MM.1S (cell line): ENCODE results near the gene WDR26.

ENCODE experiments used
- DNase-seq: peaks from one replicate; pipeline ENCODE4 v3.0.0-alpha.2; 2015
- H2AFZ ChIP-seq: fragments of 300-600 bp; sonication (generic); 2 replicates; pipeline ENCODE4 v1.6.0; 2016; ENCODE audit warnings: antibody characterized with exemption, low read length
- H3F3A ChIP-seq: fragments of 300-600 bp; sonication (generic); 2 replicates; pipeline ENCODE4 v1.6.1; 2016; ENCODE audit warnings: mild to moderate bottlenecking, antibody characterized with exemption, low read length, moderate library complexity, mixed read lengths; ENCODE audit not compliant: insufficient read depth
- H3K27ac ChIP-seq: fragments of 300-600 bp; sonication (generic); 2 replicates; pipeline ENCODE4 v1.5.1; 2016; ENCODE audit warnings: mild to moderate bottlenecking, low read length
- H3K27me3 ChIP-seq: fragments of 300-600 bp; sonication (generic); replicated peaks from 2 replicates; pipeline ENCODE4 v1.6.0; 2016; ENCODE audit warnings: low read length; ENCODE audit not compliant: insufficient read depth
- H3K36me3 ChIP-seq: fragments of 300-600 bp; sonication (generic); replicated peaks from 2 replicates; pipeline ENCODE4 v1.6.1; 2016; ENCODE audit warnings: mild to moderate bottlenecking, low read length, mixed read lengths; ENCODE audit not compliant: insufficient read depth
- H3K4me1 ChIP-seq: fragments of 300-600 bp; sonication (generic); 2 replicates; pipeline ENCODE4 v1.6.1; 2016; ENCODE audit warnings: low read length, mixed read lengths
- H3K4me2 ChIP-seq: fragments of 300-600 bp; sonication (generic); 2 replicates; pipeline ENCODE4 v1.6.0; 2016; ENCODE audit warnings: low read depth, low read length
- H3K4me3 ChIP-seq: fragments of 300-600 bp; sonication (generic); 2 replicates; pipeline ENCODE4 v1.5.1; 2016; ENCODE audit warnings: low read length, mixed read lengths
- H3K79me2 ChIP-seq: fragments of 300-600 bp; sonication (generic); 2 replicates; pipeline ENCODE4 v1.6.1; 2016; ENCODE audit warnings: mixed run types, low read length, mixed read lengths
- H3K9ac ChIP-seq: fragments of 300-600 bp; sonication (generic); 2 replicates; pipeline ENCODE4 v1.6.1; 2016; ENCODE audit warnings: low read length, mixed read lengths
- H3K9me2 ChIP-seq: fragments of 300-600 bp; sonication (generic); replicated peaks from 2 replicates; pipeline ENCODE4 v1.6.1; 2016; ENCODE audit warnings: mild to moderate bottlenecking, low read length, mixed read lengths; ENCODE audit not compliant: insufficient read depth
- H3K9me3 ChIP-seq: fragments of 300-600 bp; sonication (generic); replicated peaks from 2 replicates; pipeline ENCODE4 v1.6.1; 2016; ENCODE audit warnings: mild to moderate bottlenecking, low read length, mixed read lengths; ENCODE audit not compliant: insufficient read depth
- H4K20me1 ChIP-seq: fragments of 300-600 bp; sonication (generic); 2 replicates; pipeline ENCODE4 v1.6.1; 2016; ENCODE audit warnings: mild to moderate bottlenecking, low read length, moderate library complexity, mixed read lengths; ENCODE audit not compliant: insufficient read depth
- CTCF ChIP-seq: fragments of 300-600 bp; sonication (generic); IDR thresholded peaks from 2 replicates; pipeline ENCODE4 v1.5.1; 2016; ENCODE audit warnings: antibody characterized with exemption, low read length, mixed read lengths
- EZH2 ChIP-seq: fragments of 300-600 bp; sonication (generic); optimal IDR thresholded peaks from 2 replicates; pipeline ENCODE3; 2017; ENCODE audit warnings: low read depth, mild to moderate bottlenecking, antibody characterized with exemption, low read length, mixed read lengths
- EZH2phosphoT487 ChIP-seq: fragments of 300-600 bp; sonication (generic); IDR thresholded peaks from 2 replicates; pipeline ENCODE4 v1.6.1; 2018; ENCODE audit warnings: antibody characterized with exemption, low read length

WDR26 gene

GRCh38 chr1:224405604-224405970 is 29.0 kb downstream of the WDR26 start:
- 0 out of 2 replicates have a peak, but pooled peaks cover 4% of the 10 kb centered on the region for H4K20me1 ChIP-seq
- no peaks in the 10 kb centered on the region for H3K9me3 ChIP-seq
- TF ChIP-seq CTCF, result no peak
- TF ChIP-seq EZH2, result no peak
- no peak for TF ChIP-seq EZH2phosphoT487
- H3K4me2 ChIP-seq, result no peak overlapping the region
- no peak overlapping the region for H3K4me3 ChIP-seq
- no peaks in the 10 kb centered on the region for H3K27me3 ChIP-seq
- H3K79me2 ChIP-seq, result peaks cover 20% of the 10 kb centered on the region
- H3K4me1 ChIP-seq, result no peaks in the 10 kb centered on the region
- H3K36me3 ChIP-seq, result peaks cover 16% of the 10 kb centered on the region
- 0 out of 2 replicates have a peak, but pooled peaks cover 2% of the 10 kb centered on the region for H3F3A ChIP-seq
- DNase-seq, result no peak
- H3K27ac ChIP-seq, result no peak overlapping the region
- no peaks in the 10 kb centered on the region for H3K9me2 ChIP-seq
- H3K9ac ChIP-seq, result no peak overlapping the region
- no peak overlapping the region for H2AFZ ChIP-seq

- Histone ChIP-seq H4K20me1 (0 out of 2 replicates have a peak, but pooled peaks cover 4% of the 10 kb centered on the region), H3K4me3 (no peak overlapping the region), H3K79me2 (peaks cover 20% of the 10 kb centered on the region), H3K27me3 (no peaks in the 10 kb centered on the region), H3F3A (0 out of 2 replicates have a peak, but pooled peaks cover 2% of the 10 kb centered on the region), H3K4me2 (no peak overlapping the region), H3K9ac (no peak overlapping the region), H2AFZ (no peak overlapping the region), H3K27ac (no peak overlapping the region), H3K36me3 (peaks cover 16% of the 10 kb centered on the region), H3K9me2 (no peaks in the 10 kb centered on the region), H3K9me3 (no peaks in the 10 kb centered on the region), H3K4me1 (no peaks in the 10 kb centered on the region)
- TF ChIP-seq EZH2phosphoT487 (no peak), CTCF (no peak), EZH2 (no peak)
- no peak for DNase-seq
Measured at GRCh38 chr1:224404916-224405603, 29.5 kb downstream of the WDR26 start.

- no peak for DNase-seq
- Histone ChIP-seq H3K4me2 (no peak overlapping the region), H3K9ac (no peak overlapping the region), H3K36me3 (peaks cover 25% of the 10 kb centered on the region), H3K27ac (no peak overlapping the region), H3K79me2 (peaks cover 6% of the 10 kb centered on the region), H4K20me1 (no peaks in the 10 kb centered on the region), H3K9me3 (no peaks in the 10 kb centered on the region), H3K9me2 (no peaks in the 10 kb centered on the region), H3F3A (0 out of 2 replicates have a peak, but pooled peaks cover 2% of the 10 kb centered on the region), H3K27me3 (no peaks in the 10 kb centered on the region), H3K4me3 (no peak overlapping the region), H3K4me1 (no peaks in the 10 kb centered on the region), H2AFZ (no peak overlapping the region)
- no peak for TF ChIP-seq CTCF
- TF ChIP-seq EZH2, result no peak
Measured at GRCh38 chr1:224402472-224403036, 32.0 kb downstream of the WDR26 start.
